Measurements from ENCODE around the gene THPO.
A peak's percentile ranks its signal among the peaks of the same experiment; 100 is the strongest.

- TF ChIP-seq CTCF (conservative IDR thresholded peaks at IDR 0.05; ENCODE audit: low read depth, low read length) (peak; percentile 70), EZH2phosphoT487 (IDR thresholded peaks at IDR 0.05; ENCODE audit: borderline replicate concordance, low read length) (no peak), EZH2 (IDR thresholded peaks at IDR 0.05; ENCODE audit: low read length, unreplicated experiment) (no peak)
Observed at GRCh38 chr3:184362668-184363546, 15.1 kb downstream of the THPO start.

Measured in PC-3 (cell line).